ENCODE results near the gene ZCCHC13.
A peak's percentile ranks its signal among the peaks of the same experiment; 100 is the strongest.

The ZCCHC13 gene

DNA sequence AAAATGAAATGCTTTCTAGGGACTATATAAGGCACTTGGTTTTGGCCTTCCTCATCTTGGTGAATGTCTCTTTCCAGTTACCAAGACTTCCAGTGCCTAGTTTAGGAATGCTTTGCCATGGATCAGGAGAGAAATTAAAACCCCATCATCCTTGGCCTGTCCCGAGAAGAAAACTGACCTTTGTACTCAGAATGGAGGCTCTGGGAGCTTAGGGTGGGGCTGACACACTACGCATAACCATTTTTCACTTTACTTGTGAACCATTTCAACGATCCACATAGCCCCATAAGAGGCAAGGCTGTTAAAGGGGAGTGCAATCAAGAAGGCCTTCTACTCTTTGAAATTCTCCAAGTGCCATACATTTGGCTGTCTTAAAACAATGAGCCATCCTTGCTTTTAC lies 26.7 kb upstream of the ZCCHC13 start:
- H3K4me3 ChIP-seq (ENCODE audit: control insufficient read depth, low read depth, low read length), result no peak overlapping the region
- DNase-seq (ENCODE audit: low read depth), result no peak
- TF ChIP-seq, protein P1, sequence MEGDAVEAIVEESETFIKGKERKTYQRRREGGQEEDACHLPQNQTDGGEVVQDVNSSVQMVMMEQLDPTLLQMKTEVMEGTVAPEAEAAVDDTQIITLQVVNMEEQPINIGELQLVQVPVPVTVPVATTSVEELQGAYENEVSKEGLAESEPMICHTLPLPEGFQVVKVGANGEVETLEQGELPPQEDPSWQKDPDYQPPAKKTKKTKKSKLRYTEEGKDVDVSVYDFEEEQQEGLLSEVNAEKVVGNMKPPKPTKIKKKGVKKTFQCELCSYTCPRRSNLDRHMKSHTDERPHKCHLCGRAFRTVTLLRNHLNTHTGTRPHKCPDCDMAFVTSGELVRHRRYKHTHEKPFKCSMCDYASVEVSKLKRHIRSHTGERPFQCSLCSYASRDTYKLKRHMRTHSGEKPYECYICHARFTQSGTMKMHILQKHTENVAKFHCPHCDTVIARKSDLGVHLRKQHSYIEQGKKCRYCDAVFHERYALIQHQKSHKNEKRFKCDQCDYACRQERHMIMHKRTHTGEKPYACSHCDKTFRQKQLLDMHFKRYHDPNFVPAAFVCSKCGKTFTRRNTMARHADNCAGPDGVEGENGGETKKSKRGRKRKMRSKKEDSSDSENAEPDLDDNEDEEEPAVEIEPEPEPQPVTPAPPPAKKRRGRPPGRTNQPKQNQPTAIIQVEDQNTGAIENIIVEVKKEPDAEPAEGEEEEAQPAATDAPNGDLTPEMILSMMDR (IDR thresholded peaks at IDR 0.05; ENCODE audit: control insufficient read depth, insufficient read depth, low read depth, low read length, missing control alignments), result no peak

DNA sequence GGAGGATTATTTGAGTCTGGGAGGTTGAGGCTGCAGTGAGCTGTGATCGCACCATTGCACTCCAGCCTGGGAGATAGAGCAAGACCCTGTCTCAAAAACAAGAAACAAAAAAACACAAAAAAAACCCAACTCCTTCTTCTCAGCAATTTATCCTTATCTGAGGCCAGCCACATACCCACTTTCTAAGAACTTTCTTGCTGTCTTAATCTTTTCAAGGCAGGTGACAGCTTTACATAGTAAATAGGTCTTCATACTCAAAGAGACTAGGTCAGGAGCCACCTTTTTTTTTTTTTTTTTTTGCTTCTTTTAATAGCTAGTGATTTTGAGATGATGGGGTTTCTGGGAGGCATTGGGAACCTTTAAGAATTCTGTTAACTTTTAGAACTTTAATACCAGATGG lies 26.1 kb upstream of the ZCCHC13 start:
- TF ChIP-seq, protein P1 (IDR thresholded peaks at IDR 0.05; ENCODE audit: control insufficient read depth, insufficient read depth, low read depth, low read length, missing control alignments), result no peak
- no peak overlapping the region for H3K4me3 ChIP-seq (ENCODE audit: control insufficient read depth, low read depth, low read length)
- no peak for DNase-seq (ENCODE audit: low read depth)

DNA sequence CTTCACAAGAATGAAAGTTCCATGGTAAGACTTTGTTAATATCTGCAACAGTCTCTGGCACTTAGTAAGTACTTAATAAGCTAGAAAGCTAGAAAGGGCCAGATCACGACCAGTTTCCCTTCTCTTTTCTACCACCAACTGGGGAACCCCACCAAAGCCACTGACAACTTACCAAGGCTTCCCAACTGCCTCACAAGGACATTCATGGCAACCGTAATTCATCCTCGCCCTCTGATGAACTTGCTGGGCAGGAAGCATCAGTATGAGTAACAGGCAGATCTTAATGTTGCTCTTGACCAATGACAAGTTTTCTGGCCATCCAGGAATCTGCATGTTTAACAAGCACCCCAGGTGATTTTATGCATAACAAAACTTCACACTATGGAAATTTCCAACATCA lies 23.2 kb upstream of the ZCCHC13 start:
- DNase-seq (ENCODE audit: low read depth), result no peak
- TF ChIP-seq, protein P1 (IDR thresholded peaks at IDR 0.05; ENCODE audit: control insufficient read depth, insufficient read depth, low read depth, low read length, missing control alignments), result no peak
- no peak overlapping the region for H3K4me3 ChIP-seq (ENCODE audit: control insufficient read depth, low read depth, low read length)

DNA sequence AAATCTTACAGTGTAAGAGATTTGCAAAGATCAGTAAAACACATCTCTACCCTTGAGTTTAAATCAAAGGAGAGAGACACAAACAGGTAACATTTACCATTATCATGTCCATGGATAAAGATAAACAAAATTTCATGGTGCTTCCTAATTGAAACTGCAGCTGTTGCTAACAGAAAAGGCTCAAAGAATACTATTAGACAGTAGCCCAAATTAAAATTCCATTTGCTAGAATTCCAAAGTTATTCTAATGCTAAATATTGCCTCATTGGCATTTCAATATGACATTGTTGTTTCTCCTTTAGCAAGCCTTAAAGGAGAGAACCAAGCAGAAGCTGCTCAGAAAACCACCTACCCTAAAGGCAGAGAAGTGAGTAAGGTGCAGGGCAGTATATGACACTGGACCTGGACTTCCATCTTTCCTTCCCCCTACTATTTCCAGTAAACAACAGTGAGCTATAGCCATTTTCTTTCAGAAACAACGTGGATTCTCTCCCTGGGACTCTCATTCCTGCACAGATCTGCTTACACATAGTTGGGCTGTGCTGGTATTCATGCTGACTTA lies 19.5 kb upstream of the ZCCHC13 start:
- TF ChIP-seq, protein P1 (IDR thresholded peaks at IDR 0.05; ENCODE audit: control insufficient read depth, insufficient read depth, low read depth, low read length, missing control alignments), result no peak
- no peak for DNase-seq (ENCODE audit: low read depth)
- no peak overlapping the region for H3K4me3 ChIP-seq (ENCODE audit: control insufficient read depth, low read depth, low read length)

DNA sequence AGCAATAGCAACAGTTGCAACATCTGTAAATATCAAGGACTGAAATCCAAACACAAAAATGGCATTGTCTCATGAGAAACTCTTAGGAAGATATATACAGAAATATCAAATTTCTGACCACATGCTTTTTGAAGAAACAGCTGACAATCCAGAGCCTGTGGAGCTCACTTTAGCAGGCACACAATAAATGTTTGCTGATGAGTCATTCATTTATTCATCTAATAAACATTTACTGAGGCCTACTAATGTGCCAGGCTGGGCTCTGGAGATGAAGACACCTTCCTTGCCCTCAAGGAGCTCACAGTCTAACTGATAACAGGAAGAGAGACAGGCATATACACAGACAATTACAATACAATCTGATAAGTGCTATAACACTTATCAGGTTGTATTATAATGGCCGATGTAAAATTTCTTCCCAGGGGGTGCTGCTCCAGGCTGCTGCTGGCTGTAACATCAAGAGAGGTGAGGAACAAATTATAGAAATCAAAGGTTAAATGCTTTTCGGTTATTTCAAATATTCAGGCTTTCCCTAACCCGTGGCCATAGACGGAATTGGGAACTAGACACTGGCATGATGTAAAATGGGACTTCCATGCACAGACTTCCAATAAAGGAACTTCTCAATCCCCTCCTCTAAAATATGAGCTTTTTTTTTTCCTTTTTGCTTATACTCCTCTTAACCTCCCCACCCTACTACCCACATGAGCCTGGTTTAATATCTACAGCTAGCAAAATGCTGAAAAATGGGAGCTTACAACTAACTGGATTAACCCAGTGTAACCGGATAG lies 16.8 kb upstream of the ZCCHC13 start:
- H3K4me3 ChIP-seq (ENCODE audit: control insufficient read depth, low read depth, low read length), result no peak overlapping the region
- TF ChIP-seq, protein P1 (IDR thresholded peaks at IDR 0.05; ENCODE audit: control insufficient read depth, insufficient read depth, low read depth, low read length, missing control alignments), result no peak
- peak; percentile 16 for DNase-seq (ENCODE audit: low read depth)

DNA sequence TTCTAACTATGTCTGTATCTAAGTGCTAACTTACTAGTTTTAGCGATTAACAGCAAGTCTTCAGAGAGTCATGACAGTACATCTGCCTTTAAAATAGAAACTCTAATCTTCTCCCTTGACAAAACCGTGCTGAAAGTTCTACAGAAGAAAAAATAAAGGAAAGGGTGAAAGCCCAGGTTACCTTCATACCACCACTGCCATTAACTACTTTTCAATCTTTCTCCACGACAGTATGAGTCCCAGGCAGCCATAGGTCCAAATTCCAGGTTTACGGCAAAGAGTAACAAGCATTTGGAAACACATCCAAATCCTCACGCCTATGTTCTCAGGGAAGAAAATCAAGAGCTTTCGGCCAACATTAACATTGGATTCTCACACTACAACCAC lies 12.4 kb upstream of the ZCCHC13 start:
- peak overlapping the region; percentile 63 for H3K4me3 ChIP-seq (ENCODE audit: control insufficient read depth, low read depth, low read length)
- TF ChIP-seq, protein P1 (IDR thresholded peaks at IDR 0.05; ENCODE audit: control insufficient read depth, insufficient read depth, low read depth, low read length, missing control alignments), result no peak
- DNase-seq (ENCODE audit: low read depth), result no peak
